HepG2 (cell line): ENCODE results near the gene CAPZB. TPM values are rescaled to one million over a fixed set of nuclear protein-coding genes. Genes with fewer than 3 reads are reported as not detected.

Experiments
- ELF3 ChIP-seq: IDR thresholded peaks from 2 replicates; pipeline ENCODE4 v1.6.1; 2016; ENCODE audit warnings: missing genetic modification reagents, missing compliant biosample characterization
- ELF4 ChIP-seq: sonication (generic); formaldehyde crosslinking; IDR thresholded peaks from 2 replicates; pipeline ENCODE4 v1.5.0; 2020; ENCODE audit warnings: missing genetic modification reagents, mild to moderate bottlenecking, moderate library complexity, borderline replicate concordance
- GLI4 ChIP-seq: sonication (generic); formaldehyde crosslinking; IDR thresholded peaks from 2 replicates; pipeline ENCODE4 v1.5.1; 2020; ENCODE audit warnings: missing genetic modification reagents, mild to moderate bottlenecking, moderate library complexity, borderline replicate concordance
- GZF1 ChIP-seq: sonication (generic); formaldehyde crosslinking; IDR thresholded peaks from 2 replicates; pipeline ENCODE4 v1.5.1; 2020; ENCODE audit warnings: mild to moderate bottlenecking, missing genetic modification reagents
- IKZF4 ChIP-seq: sonication (generic); formaldehyde crosslinking; IDR thresholded peaks from 2 replicates; pipeline ENCODE4 v1.5.1; 2020; ENCODE audit warnings: borderline replicate concordance, mild to moderate bottlenecking, low read depth, missing genetic modification reagents; ENCODE audit errors: not compliant biosample characterization
- MBD4 ChIP-seq: IDR thresholded peaks from 2 replicates; pipeline ENCODE4 v1.6.1; 2012; ENCODE audit warnings: low read length, inconsistent platforms, borderline replicate concordance
- PAF1 ChIP-seq: IDR thresholded peaks from 2 replicates; pipeline ENCODE4 v1.6.1; 2016; ENCODE audit warnings: missing genetic modification reagents, missing compliant biosample characterization
- PPARG ChIP-seq: conservative IDR thresholded peaks from 2 replicates; pipeline ENCODE4 v1.6.1; 2016; ENCODE audit warnings: missing biosample characterization, missing genetic modification reagents
- RFX5 ChIP-seq: IDR thresholded peaks from 2 replicates; pipeline ENCODE4 v1.6.1; 2011; ENCODE audit warnings: low read depth, low read length, improper control_type of control experiment
- SP4 ChIP-seq: sonication (generic); formaldehyde crosslinking; IDR thresholded peaks from 2 replicates; pipeline ENCODE4 v1.8.1; 2023; ENCODE audit warnings: mild to moderate bottlenecking, missing genetic modification reagents
- ZNF766 ChIP-seq: sonication (generic); formaldehyde crosslinking; IDR thresholded peaks from 2 replicates; pipeline ENCODE4 v1.5.0; 2020; ENCODE audit warnings: missing genetic modification reagents, borderline replicate concordance
- polyA plus RNA-seq, 8 experiments: library from polyadenylated mRNA; depleted of rRNA in 3 of 8; stranded (reverse) in 7 of 8; unstranded in 1 of 8; fragments of >200 nt; fragmentation: Illumina TruSeq in 4 of 8; extraction: Trizol in 4 of 8; gene quantifications; 2 replicates each; pipeline versions ENCODE4 v1.2.1 to v1.2.3, GENCODE V29; 2011 to 2016; ENCODE audit warnings: low read depth in 4 of 8, missing spikeins in 1 of 8, mixed read lengths in 1 of 8; ENCODE audit not compliant: insufficient read depth in 1 of 8
- total RNA-seq, 5 experiments: library from RNA; depleted of rRNA; stranded (reverse); fragments of >200 nt; fragmentation: Illumina TruSeq; extraction: Trizol; gene quantifications; 2 replicates each; pipeline ENCODE4 v1.2.3, GENCODE V29; 2016; ENCODE audit warnings: low read depth in 1 of 5
- TF ChIP-seq, protein P1 (sequence below): sonication (generic); formaldehyde crosslinking; IDR thresholded peaks from 2 replicates; pipeline ENCODE4 v1.4.0; 2020; ENCODE audit warnings: missing genetic modification reagents
- TF ChIP-seq, protein P2 (sequence below): IDR thresholded peaks from 2 replicates; pipeline ENCODE4 v1.6.1; 2012; ENCODE audit warnings: inconsistent platforms
- TF ChIP-seq, protein P3 (sequence below): sonication (generic); formaldehyde crosslinking; IDR thresholded peaks from 2 replicates; pipeline ENCODE4 v1.4.0; 2020; ENCODE audit warnings: mild to moderate bottlenecking, missing genetic modification reagents
- TF ChIP-seq, protein P4 (sequence below): sonication (generic); formaldehyde crosslinking; IDR thresholded peaks from 2 replicates; pipeline ENCODE4 v1.5.1; 2020; ENCODE audit warnings: missing genetic modification reagents, mild to moderate bottlenecking, borderline replicate concordance
- TF ChIP-seq, protein P5 (sequence below): sonication (generic); formaldehyde crosslinking; IDR thresholded peaks from 2 replicates; pipeline ENCODE4 v1.4.0; 2020; ENCODE audit warnings: mild to moderate bottlenecking, missing genetic modification reagents
- TF ChIP-seq, protein P6 (sequence below): IDR thresholded peaks from 2 replicates; pipeline ENCODE4 v1.6.1; 2016; ENCODE audit warnings: missing genetic modification reagents, missing compliant biosample characterization

CAPZB gene
- total and polyA plus RNA-seq, 2 of the 13 experiments (the other 11 are each of a cell fraction or from before 2014, with no cell fraction given): 58.9 to 76.9 TPM

DNA sequence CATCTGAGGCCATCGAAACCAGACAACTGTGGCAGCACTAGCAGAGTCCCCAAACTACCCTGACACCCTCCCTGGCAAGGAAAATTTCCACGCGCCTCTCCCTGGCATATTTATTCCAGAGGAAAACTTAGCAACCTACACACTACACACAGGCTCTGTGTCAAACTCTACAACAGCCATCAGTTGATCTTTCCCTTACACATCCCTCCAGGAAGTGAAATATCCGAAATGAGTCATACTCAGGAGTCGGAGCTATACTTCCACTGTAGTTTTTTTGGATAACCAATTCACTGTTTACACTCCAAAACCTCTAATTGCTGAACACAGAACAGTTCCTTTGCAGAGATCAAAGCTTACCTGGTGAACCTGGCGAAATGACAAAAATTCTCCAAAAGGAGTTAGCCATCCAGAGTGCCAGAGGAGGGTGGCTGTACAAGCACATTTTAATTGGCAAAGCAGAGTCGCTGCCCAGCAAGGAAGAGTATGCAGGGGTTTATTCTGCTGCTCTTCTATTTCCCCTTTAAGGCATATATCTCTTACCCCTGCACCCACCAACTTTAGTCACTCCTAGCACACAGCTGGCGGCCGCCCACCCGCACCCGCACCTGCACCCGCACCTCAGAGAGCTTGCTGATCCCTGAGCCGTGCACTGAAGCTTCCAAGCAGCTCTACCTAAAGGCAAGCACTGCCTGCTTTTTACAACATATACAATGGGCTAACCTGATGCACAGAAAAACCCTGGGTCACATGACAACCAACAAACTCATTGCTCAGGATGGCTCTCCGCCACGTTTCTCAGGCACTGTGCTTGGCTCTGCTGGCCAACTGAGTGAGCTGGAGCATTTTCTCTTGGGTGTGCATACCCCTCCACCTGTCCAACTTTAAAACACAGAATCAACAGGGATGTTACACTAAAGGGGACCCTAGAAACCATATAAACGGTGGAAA is 54.9 kb downstream of the CAPZB start (continued):
- TF ChIP-seq, protein P1, sequence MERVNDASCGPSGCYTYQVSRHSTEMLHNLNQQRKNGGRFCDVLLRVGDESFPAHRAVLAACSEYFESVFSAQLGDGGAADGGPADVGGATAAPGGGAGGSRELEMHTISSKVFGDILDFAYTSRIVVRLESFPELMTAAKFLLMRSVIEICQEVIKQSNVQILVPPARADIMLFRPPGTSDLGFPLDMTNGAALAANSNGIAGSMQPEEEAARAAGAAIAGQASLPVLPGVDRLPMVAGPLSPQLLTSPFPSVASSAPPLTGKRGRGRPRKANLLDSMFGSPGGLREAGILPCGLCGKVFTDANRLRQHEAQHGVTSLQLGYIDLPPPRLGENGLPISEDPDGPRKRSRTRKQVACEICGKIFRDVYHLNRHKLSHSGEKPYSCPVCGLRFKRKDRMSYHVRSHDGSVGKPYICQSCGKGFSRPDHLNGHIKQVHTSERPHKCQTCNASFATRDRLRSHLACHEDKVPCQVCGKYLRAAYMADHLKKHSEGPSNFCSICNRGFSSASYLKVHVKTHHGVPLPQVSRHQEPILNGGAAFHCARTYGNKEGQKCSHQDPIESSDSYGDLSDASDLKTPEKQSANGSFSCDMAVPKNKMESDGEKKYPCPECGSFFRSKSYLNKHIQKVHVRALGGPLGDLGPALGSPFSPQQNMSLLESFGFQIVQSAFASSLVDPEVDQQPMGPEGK (CRISPR knock-in tag): 0 out of 2 replicates have a peak, but pooled peaks have one; percentile 6
- no peak for TF ChIP-seq SP4 (CRISPR knock-in tag)
- TF ChIP-seq, protein P2, sequence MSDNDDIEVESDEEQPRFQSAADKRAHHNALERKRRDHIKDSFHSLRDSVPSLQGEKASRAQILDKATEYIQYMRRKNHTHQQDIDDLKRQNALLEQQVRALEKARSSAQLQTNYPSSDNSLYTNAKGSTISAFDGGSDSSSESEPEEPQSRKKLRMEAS: 0 out of 2 replicates have a peak, but pooled peaks have one; percentile 14
- peak; percentile 78 for TF ChIP-seq PPARG (CRISPR knock-in tag)
- TF ChIP-seq ELF4 (CRISPR knock-in tag): no peak
- TF ChIP-seq GZF1 (CRISPR knock-in tag): no peak
- TF ChIP-seq ELF3: peak; percentile 99
- no peak for TF ChIP-seq GLI4
- TF ChIP-seq PAF1 (CRISPR knock-in tag): no peak
- TF ChIP-seq, protein P3, sequence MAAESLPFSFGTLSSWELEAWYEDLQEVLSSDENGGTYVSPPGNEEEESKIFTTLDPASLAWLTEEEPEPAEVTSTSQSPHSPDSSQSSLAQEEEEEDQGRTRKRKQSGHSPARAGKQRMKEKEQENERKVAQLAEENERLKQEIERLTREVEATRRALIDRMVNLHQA (CRISPR knock-in tag): no peak
- TF ChIP-seq IKZF4 (CRISPR knock-in tag): no peak
- no peak for TF ChIP-seq MBD4
- no peak for TF ChIP-seq RFX5
- TF ChIP-seq, protein P4, sequence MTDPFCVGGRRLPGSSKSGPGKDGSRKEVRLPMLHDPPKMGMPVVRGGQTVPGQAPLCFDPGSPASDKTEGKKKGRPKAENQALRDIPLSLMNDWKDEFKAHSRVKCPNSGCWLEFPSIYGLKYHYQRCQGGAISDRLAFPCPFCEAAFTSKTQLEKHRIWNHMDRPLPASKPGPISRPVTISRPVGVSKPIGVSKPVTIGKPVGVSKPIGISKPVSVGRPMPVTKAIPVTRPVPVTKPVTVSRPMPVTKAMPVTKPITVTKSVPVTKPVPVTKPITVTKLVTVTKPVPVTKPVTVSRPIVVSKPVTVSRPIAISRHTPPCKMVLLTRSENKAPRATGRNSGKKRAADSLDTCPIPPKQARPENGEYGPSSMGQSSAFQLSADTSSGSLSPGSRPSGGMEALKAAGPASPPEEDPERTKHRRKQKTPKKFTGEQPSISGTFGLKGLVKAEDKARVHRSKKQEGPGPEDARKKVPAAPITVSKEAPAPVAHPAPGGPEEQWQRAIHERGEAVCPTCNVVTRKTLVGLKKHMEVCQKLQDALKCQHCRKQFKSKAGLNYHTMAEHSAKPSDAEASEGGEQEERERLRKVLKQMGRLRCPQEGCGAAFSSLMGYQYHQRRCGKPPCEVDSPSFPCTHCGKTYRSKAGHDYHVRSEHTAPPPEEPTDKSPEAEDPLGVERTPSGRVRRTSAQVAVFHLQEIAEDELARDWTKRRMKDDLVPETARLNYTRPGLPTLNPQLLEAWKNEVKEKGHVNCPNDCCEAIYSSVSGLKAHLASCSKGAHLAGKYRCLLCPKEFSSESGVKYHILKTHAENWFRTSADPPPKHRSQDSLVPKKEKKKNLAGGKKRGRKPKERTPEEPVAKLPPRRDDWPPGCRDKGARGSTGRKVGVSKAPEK (CRISPR knock-in tag): no peak
- TF ChIP-seq ZNF766: no peak
- TF ChIP-seq, protein P5, sequence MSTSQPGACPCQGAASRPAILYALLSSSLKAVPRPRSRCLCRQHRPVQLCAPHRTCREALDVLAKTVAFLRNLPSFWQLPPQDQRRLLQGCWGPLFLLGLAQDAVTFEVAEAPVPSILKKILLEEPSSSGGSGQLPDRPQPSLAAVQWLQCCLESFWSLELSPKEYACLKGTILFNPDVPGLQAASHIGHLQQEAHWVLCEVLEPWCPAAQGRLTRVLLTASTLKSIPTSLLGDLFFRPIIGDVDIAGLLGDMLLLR: no peak
- TF ChIP-seq, protein P6, sequence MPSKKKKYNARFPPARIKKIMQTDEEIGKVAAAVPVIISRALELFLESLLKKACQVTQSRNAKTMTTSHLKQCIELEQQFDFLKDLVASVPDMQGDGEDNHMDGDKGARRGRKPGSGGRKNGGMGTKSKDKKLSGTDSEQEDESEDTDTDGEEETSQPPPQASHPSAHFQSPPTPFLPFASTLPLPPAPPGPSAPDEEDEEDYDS (CRISPR knock-in tag): no peak
